HuH-7.5 (cell line): Measurements from ENCODE around the gene ROPN1B.
"Not testable (repeated sequence)": the region's sequence is repeated elsewhere in the genome, so short reads cannot be mapped to it uniquely, and the experiment has no call there.

Experiments used
- DNase-seq: peaks from one replicate; pipeline ENCODE4 v3.0.0; 2011; ENCODE audit warnings: low spot score

Gene ROPN1B

GRCh38 chr3:125968701-125969592 is at the start of gene ROPN1B:
Gene ROPN1B, plus strand, starts transcription at chr3:125969178. Its CDS starts 2,877 bp downstream, at chr3:125972055.
- DNase-seq, result not testable (repeated sequence)

GRCh38 chr3:125920191-125920590 is 48.8 kb upstream of the ROPN1B start:
- not testable (repeated sequence) for DNase-seq

- not testable (repeated sequence) for DNase-seq
Measured at GRCh38 chr3:125920751-125921279, 48.2 kb upstream of the ROPN1B start.

GRCh38 chr3:125921712-125922111 is 47.3 kb upstream of the ROPN1B start:
- peak; percentile 38 for DNase-seq

- DNase-seq, result not testable (repeated sequence)
Measured at GRCh38 chr3:125923324-125924115, 45.5 kb upstream of the ROPN1B start.

- not testable (repeated sequence) for DNase-seq
Measured at GRCh38 chr3:125924276-125924675, 44.7 kb upstream of the ROPN1B start.

GRCh38 chr3:125925727-125926126 is 43.3 kb upstream of the ROPN1B start:
- DNase-seq, result not testable (repeated sequence)

GRCh38 chr3:125928771-125929545 is 40.0 kb upstream of the ROPN1B start:
- DNase-seq, result not testable (repeated sequence)

- not testable (repeated sequence) for DNase-seq
Measured at GRCh38 chr3:125929765-125930164, 39.2 kb upstream of the ROPN1B start.

GRCh38 chr3:125931355-125931880 is 37.6 kb upstream of the ROPN1B start:
- not testable (repeated sequence) for DNase-seq

- DNase-seq, result not testable (repeated sequence)
Measured at GRCh38 chr3:125933397-125934173, 35.4 kb upstream of the ROPN1B start.

GRCh38 chr3:125935252-125935874 is 33.6 kb upstream of the ROPN1B start:
- DNase-seq, result not testable (repeated sequence)

GRCh38 chr3:125936210-125936815 is 32.7 kb upstream of the ROPN1B start:
- not testable (repeated sequence) for DNase-seq

- not testable (repeated sequence) for DNase-seq
Measured at GRCh38 chr3:125936891-125937290, 32.1 kb upstream of the ROPN1B start.

- DNase-seq, result not testable (repeated sequence)
Measured at GRCh38 chr3:125947806-125948205, 21.2 kb upstream of the ROPN1B start.

- DNase-seq, result not testable (repeated sequence)
Measured at GRCh38 chr3:125948901-125949300, 20.1 kb upstream of the ROPN1B start.

- not testable (repeated sequence) for DNase-seq
Measured at GRCh38 chr3:125951176-125951575, 17.8 kb upstream of the ROPN1B start.

GRCh38 chr3:125957020-125957419 is 12.0 kb upstream of the ROPN1B start:
- not testable (repeated sequence) for DNase-seq

GRCh38 chr3:125957674-125958510 is 11.1 kb upstream of the ROPN1B start:
- DNase-seq, result no peak
